ENCODE measurements around the gene CXCR4. TPM values are rescaled to one million over a fixed set of nuclear protein-coding genes. Genes with fewer than 3 reads are reported as not detected.
A peak's percentile ranks its signal among the peaks of the same experiment; 100 is the strongest.

Gene CXCR4
- total RNA-seq, 2 donors from 2014 or later = 3.6 to 10.5 TPM

DNA sequence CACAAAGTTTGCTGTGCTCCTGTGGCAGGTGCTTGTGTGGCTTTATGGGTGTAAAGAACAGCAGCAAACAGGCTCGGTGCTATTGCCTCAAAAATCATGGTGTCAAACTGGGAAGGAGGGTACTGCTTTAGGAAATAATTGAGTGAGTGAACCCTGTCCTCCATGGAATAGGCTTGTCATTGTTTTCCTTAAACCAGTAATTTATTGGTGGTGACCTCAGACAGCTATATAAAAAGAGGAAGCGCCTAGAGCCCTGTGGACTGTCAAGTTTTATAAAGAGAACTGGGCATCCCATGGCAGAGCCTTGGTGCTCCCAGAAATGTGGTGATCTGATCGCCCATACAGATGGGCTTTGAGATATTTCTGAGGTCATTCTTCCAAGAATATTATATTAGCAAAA is 4.7 kb upstream of the CXCR4 start:
- no peak overlapping the region for H3K9ac ChIP-seq (ENCODE audit: low read depth in 2 of 2, low read length in 2 of 2)
- DNase-seq = no peak
- intact Hi-C loops (cut with DNase I) = no loop called here
- H3K27me3 ChIP-seq = peaks cover 28% of the 10 kb centered on the region
- TF ChIP-seq, protein P1, sequence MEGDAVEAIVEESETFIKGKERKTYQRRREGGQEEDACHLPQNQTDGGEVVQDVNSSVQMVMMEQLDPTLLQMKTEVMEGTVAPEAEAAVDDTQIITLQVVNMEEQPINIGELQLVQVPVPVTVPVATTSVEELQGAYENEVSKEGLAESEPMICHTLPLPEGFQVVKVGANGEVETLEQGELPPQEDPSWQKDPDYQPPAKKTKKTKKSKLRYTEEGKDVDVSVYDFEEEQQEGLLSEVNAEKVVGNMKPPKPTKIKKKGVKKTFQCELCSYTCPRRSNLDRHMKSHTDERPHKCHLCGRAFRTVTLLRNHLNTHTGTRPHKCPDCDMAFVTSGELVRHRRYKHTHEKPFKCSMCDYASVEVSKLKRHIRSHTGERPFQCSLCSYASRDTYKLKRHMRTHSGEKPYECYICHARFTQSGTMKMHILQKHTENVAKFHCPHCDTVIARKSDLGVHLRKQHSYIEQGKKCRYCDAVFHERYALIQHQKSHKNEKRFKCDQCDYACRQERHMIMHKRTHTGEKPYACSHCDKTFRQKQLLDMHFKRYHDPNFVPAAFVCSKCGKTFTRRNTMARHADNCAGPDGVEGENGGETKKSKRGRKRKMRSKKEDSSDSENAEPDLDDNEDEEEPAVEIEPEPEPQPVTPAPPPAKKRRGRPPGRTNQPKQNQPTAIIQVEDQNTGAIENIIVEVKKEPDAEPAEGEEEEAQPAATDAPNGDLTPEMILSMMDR (IDR thresholded peaks at IDR 0.05) = no peak
- H3K36me3 ChIP-seq = no peaks in the 10 kb centered on the region
- H3K9me3 ChIP-seq = no peaks in the 10 kb centered on the region
- H3K4me1 ChIP-seq = no peaks in the 10 kb centered on the region
- H3K4me3 ChIP-seq = no peak overlapping the region
- no peak overlapping the region for H3K27ac ChIP-seq

DNA sequence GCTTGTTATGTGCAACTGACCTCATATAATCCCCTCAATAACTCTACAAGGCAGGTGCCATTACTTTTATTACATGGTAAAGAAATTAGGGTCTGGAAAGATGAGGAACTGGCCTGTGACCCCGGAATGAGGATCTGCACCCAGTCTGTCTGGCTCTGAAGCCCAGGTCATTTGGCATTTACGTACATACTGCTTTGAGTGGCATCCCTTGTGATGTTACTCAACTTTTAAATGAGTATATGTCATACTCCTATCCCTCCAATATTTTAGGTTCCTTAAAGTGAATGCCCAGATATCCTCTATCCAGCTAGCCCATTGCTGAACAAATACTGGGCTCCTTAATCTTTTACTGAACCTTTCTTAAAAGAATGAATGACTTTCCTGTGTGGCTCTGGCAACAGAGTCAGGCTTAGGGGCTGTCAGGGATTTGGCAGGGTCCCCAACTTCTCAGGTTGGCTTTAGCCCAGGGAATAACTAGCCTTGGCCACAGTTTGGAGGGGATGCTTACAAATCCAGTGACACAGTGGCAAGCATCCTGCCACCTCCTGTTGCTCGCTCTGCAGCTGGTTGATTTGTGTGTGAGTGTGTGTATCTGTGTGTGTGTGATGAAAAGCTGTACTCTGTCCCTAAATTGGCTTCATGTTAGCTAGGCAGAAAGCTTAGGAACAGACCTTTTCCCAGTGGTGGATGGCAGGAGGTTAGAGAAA is 3.4 kb upstream of the CXCR4 start:
- Histone ChIP-seq H3K27ac (no peak overlapping the region), H3K27me3 (peaks cover 41% of the 10 kb centered on the region), H3K9ac (ENCODE audit: low read depth in 2 of 2, low read length in 2 of 2) (no peak overlapping the region), H3K36me3 (no peaks in the 10 kb centered on the region), H3K4me3 (no peak overlapping the region), H3K9me3 (no peaks in the 10 kb centered on the region), H3K4me1 (no peaks in the 10 kb centered on the region)
- intact Hi-C loops (cut with DNase I) = no loop called here
- DNase-seq = no peak
- TF ChIP-seq, protein P1 (IDR thresholded peaks at IDR 0.05) = no peak

DNA sequence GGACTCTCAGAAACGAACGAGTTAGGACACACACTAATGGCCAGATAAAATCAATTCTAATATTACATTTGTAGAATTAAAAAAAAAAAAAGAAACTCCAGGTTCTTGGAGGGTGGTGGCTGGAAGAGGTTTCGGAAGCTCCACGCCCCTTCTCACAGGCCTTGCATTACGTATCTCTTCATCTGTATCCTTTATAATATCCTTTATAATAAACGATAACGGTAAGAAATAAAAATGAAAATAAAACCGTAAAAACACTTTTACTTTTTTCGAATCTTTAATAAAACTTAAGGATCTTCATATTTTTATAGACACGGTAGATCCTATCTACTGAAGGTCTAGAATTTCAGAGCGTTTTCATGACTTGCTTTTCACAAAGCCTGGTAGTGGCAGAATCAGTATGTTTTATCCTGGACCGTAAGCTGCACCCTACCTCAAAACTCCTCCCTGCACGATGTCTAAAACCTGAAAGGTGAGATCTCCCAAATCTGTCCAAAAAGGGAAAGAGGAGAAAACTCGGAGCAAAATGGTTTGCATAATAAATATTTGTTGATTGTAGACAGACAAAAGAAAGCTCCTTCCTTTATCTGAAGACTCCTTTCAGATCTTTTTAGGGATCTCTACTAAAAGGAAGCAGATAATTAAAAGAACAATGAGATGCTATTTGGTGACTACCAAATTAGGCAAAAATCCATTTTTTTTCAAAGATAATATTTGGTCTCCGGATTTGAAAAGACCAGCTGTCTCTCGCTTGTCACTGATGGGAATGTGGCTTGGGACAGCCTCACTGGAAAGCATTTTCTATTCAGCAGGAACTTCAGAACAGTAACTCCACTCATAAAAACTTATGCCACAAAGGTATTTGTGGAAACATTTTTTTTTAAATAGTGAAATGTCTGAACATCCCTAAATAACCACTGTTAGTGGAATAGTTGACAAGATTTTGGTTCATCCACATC is 2.0 kb upstream of the CXCR4 start:
- no peaks in the 10 kb centered on the region for H3K4me1 ChIP-seq

DNA sequence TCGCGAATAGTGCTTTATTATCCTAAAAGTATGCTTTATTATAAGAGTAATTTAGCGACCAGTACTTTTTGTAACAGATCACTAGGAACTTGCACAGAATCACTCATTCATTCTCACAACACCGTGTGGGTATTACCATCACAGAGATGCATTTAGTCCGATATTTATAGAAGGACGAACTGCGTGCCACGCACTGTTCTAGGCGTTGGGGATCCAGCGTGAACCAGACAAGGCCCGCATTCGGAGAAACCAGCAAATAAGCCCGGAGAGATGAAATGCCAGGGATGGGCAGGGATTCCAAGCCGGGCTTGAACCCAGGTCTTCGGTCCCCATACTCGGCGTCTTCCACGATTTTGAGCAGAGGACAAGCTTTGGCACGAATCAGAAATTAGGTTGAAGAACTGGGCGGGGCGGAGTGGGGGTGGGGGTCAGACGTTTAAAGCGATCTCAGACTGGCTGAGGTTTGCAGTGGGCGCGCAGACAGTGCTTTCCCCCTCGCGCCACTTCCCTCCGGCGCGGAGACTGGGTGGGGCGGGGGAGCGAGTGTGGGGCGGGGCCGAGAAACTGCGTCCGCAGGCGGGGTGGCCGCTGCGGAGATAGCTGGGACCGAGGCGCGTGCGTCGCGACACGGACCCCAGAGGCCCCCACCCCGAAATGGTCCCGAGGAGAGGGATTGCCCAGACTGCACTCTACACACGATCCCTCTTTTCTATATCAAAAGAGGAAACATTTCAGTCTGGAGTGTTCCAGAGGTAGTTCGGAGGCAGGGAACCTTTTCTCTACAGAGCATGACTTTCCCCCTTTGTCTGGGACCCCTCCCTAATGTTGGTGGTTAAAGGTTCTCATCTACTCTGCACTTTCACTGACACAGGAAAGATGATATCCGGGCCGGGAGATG is 1.1 kb upstream of the CXCR4 start:
- DNase-seq = peak; percentile 61
- Histone ChIP-seq H3K4me3 (peak overlapping the region; percentile 53), H3K36me3 (no peaks in the 10 kb centered on the region), H3K27ac (peak overlapping the region; percentile 77), H3K4me1 (no peaks in the 10 kb centered on the region), H3K9ac (ENCODE audit: low read depth in 2 of 2, low read length in 2 of 2) (peak overlapping the region; percentile 53 to 64), H3K9me3 (no peaks in the 10 kb centered on the region), H3K27me3 (peaks cover 55% of the 10 kb centered on the region)
- intact Hi-C loops (cut with DNase I) = loop anchor here (5.0 kb wide), 1 partner anchor 197 kb away; no protein-coding TSS in a partner anchor
- TF ChIP-seq, protein P1 (IDR thresholded peaks at IDR 0.05) = no peak

More for the DNA sequence above, 2.0 kb upstream of the CXCR4 start:
- intact Hi-C loops (cut with DNase I) = loop anchor here (5.0 kb wide), 1 partner anchor 198 kb away; no protein-coding TSS in a partner anchor
- peak overlapping the region; percentile 53 for H3K4me3 ChIP-seq
- DNase-seq = no peak
- TF ChIP-seq, protein P1 (IDR thresholded peaks at IDR 0.05) = no peak
- H3K9me3 ChIP-seq = no peaks in the 10 kb centered on the region
- H3K27ac ChIP-seq = no peak overlapping the region
- peaks cover 54% of the 10 kb centered on the region for H3K27me3 ChIP-seq
- H3K9ac ChIP-seq (ENCODE audit: low read depth in 2 of 2, low read length in 2 of 2) = no peak overlapping the region
- H3K36me3 ChIP-seq = no peaks in the 10 kb centered on the region

All from colonic mucosa (tissue), 4 donors.